ENCODE results near the gene MYT1. TPM values are rescaled to one million over a fixed set of nuclear protein-coding genes. Genes with fewer than 3 reads are reported as not detected.
A peak's percentile ranks its signal among the peaks of the same experiment; 100 is the strongest.

The MYT1 gene
- total RNA-seq, 1 experiment from 2014 or later: 0.29 TPM

GRCh38 chr20:64255361-64256281, 91.4 kb downstream of the MYT1 start, which contains the start of gene PCMTD2:
TSS of gene PCMTD2 (plus strand) at chr20:64255748. CDS start at chr20:64259966, 4,218 bp downstream.
- DNase-seq (ENCODE audit: low read depth, low spot score): peak; percentile 85
- in situ Hi-C loops (cut with HindIII; ENCODE audit: low pct_unique_long_range_greater_than_20kb, low sequenced_read_pairs): no loop called here

DNA sequence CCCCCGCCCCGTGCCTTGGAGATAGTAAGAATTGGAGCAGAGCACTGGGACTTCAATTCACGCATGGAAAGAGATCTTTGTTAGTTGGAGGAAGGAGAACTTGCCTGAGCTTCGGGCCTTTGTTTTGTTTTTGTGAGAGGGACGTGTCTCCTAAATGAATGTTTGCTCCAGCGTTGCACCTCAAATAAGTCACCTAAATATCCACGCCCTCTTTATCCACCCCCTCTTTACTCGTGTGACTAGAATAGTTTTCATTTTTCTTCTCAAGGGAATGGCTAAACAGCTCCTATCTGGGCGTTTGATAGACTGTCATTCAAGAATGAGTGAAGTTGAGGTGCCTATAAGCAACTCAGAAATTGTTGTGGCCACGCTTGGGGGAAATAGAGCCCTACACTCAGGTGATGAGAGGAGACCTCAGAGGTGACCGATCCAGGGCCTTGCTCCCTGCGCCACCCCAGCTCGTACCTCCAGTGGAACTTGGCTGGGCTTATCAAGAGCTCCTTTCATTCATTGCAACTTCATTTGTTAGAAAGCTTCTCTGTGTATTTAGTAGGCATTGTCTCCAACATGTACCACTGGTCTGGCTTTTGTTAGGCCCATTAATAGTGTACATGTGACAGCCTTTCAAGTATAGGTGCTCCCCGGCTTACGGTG, 92.2 kb downstream of the MYT1 start:
- no peak for DNase-seq (ENCODE audit: low read depth, low spot score)

DNA sequence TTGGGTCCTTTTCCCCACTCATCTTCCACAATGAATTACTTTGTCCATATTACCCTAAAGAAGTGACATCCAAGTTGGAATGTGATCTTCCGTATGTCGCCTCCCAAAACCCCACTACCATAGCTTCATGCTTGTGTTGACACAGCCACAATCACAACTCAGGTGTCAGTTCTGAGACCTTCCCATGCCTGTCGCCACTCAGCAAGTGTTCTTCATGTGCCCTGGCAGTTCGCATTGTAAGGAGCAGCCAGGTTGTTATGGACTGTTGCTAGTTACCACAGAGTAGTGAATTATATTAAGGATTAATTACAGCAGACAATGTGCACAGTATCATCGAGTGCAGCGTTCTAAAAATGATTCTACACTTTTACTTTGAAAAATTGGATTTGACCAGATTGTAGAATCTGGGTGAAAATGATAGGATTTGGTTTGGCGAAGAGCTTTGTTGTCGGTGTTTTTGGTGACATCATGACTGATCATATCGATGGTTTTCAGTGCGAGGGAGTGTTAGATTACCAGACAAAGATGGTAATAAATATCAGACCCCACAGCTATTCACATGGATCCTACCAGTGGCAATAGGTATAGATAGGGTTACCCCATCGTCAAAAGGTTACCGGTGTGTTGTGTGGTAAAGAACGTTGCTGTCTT, 93.0 kb downstream of the MYT1 start:
- in situ Hi-C loops (cut with HindIII; ENCODE audit: low pct_unique_long_range_greater_than_20kb, low sequenced_read_pairs): no loop called here
- no peak for DNase-seq (ENCODE audit: low read depth, low spot score)

More for the DNA sequence above, 92.2 kb downstream of the MYT1 start:
- in situ Hi-C loops (cut with HindIII; ENCODE audit: low pct_unique_long_range_greater_than_20kb, low sequenced_read_pairs): no loop called here

GRCh38 chr20:64258071-64258823, 94.0 kb downstream of the MYT1 start:
- in situ Hi-C loops (cut with HindIII; ENCODE audit: low pct_unique_long_range_greater_than_20kb, low sequenced_read_pairs): no loop called here
- DNase-seq (ENCODE audit: low read depth, low spot score): no peak

GRCh38 chr20:64260239-64260638, 96.0 kb downstream of the MYT1 start:
- no peak for DNase-seq (ENCODE audit: low read depth, low spot score)
- in situ Hi-C loops (cut with HindIII; ENCODE audit: low pct_unique_long_range_greater_than_20kb, low sequenced_read_pairs): no loop called here

- DNase-seq (ENCODE audit: low read depth, low spot score): no peak
- in situ Hi-C loops (cut with HindIII; ENCODE audit: low pct_unique_long_range_greater_than_20kb, low sequenced_read_pairs): no loop called here
Measured at GRCh38 chr20:64261138-64261537, 96.9 kb downstream of the MYT1 start.

GRCh38 chr20:64264091-64264490, 99.8 kb downstream of the MYT1 start:
- DNase-seq (ENCODE audit: low read depth, low spot score): no peak
- in situ Hi-C loops (cut with HindIII; ENCODE audit: low pct_unique_long_range_greater_than_20kb, low sequenced_read_pairs): no loop called here

GRCh38 chr20:64265201-64265600, 100.9 kb downstream of the MYT1 start:
- no peak for DNase-seq (ENCODE audit: low read depth, low spot score)
- in situ Hi-C loops (cut with HindIII; ENCODE audit: low pct_unique_long_range_greater_than_20kb, low sequenced_read_pairs): no loop called here

DNA sequence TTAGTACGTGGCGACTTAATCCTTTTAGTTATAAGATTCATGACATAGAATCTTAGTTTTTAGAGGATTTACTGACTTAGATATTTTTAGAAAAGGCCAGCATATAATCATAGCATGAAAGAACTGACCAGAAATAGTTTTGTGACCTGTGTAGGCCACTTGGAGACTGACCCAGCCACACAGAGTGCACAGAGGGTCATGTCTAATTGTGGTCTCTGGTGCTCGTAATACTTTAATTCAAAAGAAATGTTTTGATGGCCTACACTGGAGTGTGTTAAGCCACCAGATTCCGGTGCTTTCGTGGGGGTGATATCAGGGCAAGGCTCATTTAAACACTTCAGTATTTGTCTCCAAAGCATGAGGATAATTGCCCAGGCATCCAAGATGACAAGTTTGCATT, 102.7 kb downstream of the MYT1 start:
- DNase-seq (ENCODE audit: low read depth, low spot score): no peak
- in situ Hi-C loops (cut with HindIII; ENCODE audit: low pct_unique_long_range_greater_than_20kb, low sequenced_read_pairs): no loop called here

DNA sequence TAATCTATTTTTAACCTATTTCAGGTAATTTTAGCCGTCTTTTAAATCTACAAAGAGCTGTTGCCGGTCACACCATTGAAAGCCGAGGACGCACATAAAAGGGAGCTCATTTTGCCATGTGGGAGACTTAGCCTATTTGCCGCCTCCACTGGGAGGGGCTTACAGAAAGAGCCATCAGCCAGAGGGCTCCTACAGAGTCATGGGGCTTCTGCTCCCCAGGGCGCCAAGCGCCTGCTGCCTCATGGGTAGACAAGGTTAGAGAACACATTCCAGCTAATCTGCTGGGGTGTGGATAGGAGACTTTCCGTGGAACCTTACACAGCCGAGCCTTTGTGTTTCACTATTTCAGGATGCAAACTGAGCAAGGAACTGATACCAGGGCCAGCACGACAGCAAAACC, 103.9 kb downstream of the MYT1 start:
- in situ Hi-C loops (cut with HindIII; ENCODE audit: low pct_unique_long_range_greater_than_20kb, low sequenced_read_pairs): no loop called here
- no peak for DNase-seq (ENCODE audit: low read depth, low spot score)

- in situ Hi-C loops (cut with HindIII; ENCODE audit: low pct_unique_long_range_greater_than_20kb, low sequenced_read_pairs): no loop called here
- DNase-seq (ENCODE audit: low read depth, low spot score): no peak
Measured at GRCh38 chr20:64269604-64270411, 105.6 kb downstream of the MYT1 start.

- in situ Hi-C loops (cut with HindIII; ENCODE audit: low pct_unique_long_range_greater_than_20kb, low sequenced_read_pairs): no loop called here
- no peak for DNase-seq (ENCODE audit: low read depth, low spot score)
Measured at GRCh38 chr20:64271636-64272035, 107.4 kb downstream of the MYT1 start.

- in situ Hi-C loops (cut with HindIII; ENCODE audit: low pct_unique_long_range_greater_than_20kb, low sequenced_read_pairs): no loop called here
- DNase-seq (ENCODE audit: low read depth, low spot score): no peak
Measured at GRCh38 chr20:64273109-64273508, 108.9 kb downstream of the MYT1 start.

DNA sequence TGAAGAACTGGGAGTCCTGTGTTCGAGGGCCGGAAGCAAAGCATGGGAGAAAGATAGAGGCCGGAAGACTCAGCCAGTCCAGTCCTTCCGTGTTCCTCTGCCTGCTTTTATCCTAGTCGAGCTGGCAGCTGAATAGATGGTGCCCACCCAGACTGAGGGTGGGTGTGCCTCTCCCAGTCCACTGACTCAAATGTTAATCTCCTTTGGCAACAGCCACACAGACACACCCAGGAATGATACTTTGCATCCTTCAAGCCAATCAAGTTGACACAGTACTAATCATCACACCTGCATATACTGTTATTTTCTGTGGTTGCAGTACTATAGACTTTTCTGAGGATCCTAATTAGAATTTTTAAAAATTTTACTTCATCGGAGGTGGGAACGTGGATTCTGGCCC, 112.6 kb downstream of the MYT1 start:
- in situ Hi-C loops (cut with HindIII; ENCODE audit: low pct_unique_long_range_greater_than_20kb, low sequenced_read_pairs): no loop called here

GRCh38 chr20:64277571-64278316, 113.5 kb downstream of the MYT1 start:
- DNase-seq (ENCODE audit: low read depth, low spot score): no peak
- in situ Hi-C loops (cut with HindIII; ENCODE audit: low pct_unique_long_range_greater_than_20kb, low sequenced_read_pairs): no loop called here

More for the DNA sequence above, 112.6 kb downstream of the MYT1 start:
- no peak for DNase-seq (ENCODE audit: low read depth, low spot score)

- DNase-seq (ENCODE audit: low read depth, low spot score): no peak
- in situ Hi-C loops (cut with HindIII; ENCODE audit: low pct_unique_long_range_greater_than_20kb, low sequenced_read_pairs): no loop called here
Measured at GRCh38 chr20:64278317-64278681, 114.0 kb downstream of the MYT1 start.
